Duodenal mucosa (tissue), 2 donors: ENCODE measurements around the gene COMMD1.
"Not testable (repeated sequence)": the region's sequence is repeated elsewhere in the genome, so short reads cannot be mapped to it uniquely, and the experiment has no call there.

Experiments
- H3K27ac ChIP-seq: one replicate; pipeline ENCODE4 v1.7.0; 2013; ENCODE audit warnings: low read depth, low read length
- H3K27me3 ChIP-seq, 2 donors: one replicate each; pipeline ENCODE4 v1.7.0; 2013; ENCODE audit warnings: low read length in 2 of 2, control low read depth in 1 of 2; ENCODE audit not compliant: insufficient read depth in 2 of 2, control insufficient read depth in 1 of 2
- H3K36me3 ChIP-seq, 2 donors: one replicate each; pipeline ENCODE4 v1.7.0; 2013; ENCODE audit warnings: low read length in 2 of 2, control low read depth in 1 of 2; ENCODE audit not compliant: insufficient read depth in 2 of 2, control insufficient read depth in 1 of 2
- H3K4me1 ChIP-seq, 2 donors: one replicate each; pipeline ENCODE4 v1.7.0; 2013; ENCODE audit warnings: low read length in 2 of 2, control low read depth in 1 of 2; ENCODE audit not compliant: insufficient read depth in 2 of 2, control insufficient read depth in 1 of 2
- H3K4me3 ChIP-seq, 2 donors: one replicate each; pipeline ENCODE4 v1.7.0; 2013; ENCODE audit warnings: low read length in 2 of 2, low read depth in 1 of 2
- H3K9ac ChIP-seq, 2 donors: one replicate each; pipeline ENCODE4 v1.7.0; 2013; ENCODE audit warnings: low read length in 2 of 2, low read depth in 1 of 2
- H3K9me3 ChIP-seq, 2 donors: one replicate each; pipeline ENCODE4 v1.7.0; 2013; ENCODE audit warnings: low read length in 2 of 2, control low read depth in 1 of 2; ENCODE audit not compliant: control insufficient read depth in 1 of 2

The COMMD1 gene

DNA sequence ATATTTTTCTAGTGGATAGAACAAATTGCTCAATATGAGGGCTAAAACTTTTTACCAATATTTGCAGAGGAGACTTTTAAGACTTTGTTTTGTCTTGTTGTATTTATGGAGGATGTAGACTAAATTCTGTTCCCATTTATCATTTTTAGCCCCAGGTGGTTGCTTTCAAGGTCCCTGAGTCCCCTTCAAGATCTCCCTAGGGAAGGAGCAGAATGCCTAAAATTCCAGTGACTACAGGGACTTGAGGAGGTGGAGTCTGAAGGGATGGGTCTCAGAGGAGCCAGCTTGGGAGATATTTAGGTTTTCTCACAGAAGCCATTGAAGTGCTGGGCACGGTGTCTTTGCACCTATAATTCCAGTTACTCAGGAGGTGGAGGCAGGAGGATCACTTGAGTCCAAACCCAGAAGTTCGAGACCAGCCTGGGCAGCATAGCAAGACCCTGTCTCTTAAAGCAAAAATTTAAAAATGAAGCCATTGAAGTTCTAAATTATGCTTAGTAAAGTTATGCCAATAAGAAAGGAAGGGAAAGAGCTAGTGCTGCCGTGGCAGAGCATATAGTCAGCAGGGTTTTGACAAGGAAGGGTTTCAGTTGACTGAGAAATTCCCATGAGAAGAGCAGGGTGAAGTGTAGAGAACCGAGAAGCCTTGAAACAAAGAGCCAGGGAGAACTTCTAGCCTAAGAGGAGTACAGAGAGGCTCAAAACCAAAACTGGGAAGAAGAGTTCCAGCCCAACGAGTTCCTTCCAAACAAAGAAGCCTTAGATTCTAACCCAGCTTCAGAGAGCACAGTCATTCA, 43.4 kb downstream of the COMMD1 start:
- no peak overlapping the region for H3K4me3 ChIP-seq
- no peaks in the 10 kb centered on the region for H3K9me3 ChIP-seq
- no peaks in the 10 kb centered on the region for H3K4me1 ChIP-seq
- no peak overlapping the region for H3K27ac ChIP-seq
- no peaks in the 10 kb centered on the region for H3K36me3 ChIP-seq
- H3K27me3 ChIP-seq = no peaks in the 10 kb centered on the region
- H3K9ac ChIP-seq = no peak overlapping the region

DNA sequence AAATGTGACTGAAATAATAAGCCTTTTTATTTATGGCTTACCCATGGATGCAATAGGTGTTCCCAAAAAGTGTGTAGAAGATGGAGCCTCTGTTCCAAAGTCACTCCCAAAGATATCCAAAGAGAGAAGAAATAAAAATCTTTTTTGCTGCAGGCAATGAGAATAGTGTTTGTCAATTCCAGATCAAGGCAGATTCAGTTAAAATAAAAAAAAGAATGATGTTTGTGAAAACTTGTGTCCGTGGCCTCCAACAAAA, 43.9 kb downstream of the COMMD1 start:
- H3K9me3 ChIP-seq = no peaks in the 10 kb centered on the region
- no peak overlapping the region for H3K27ac ChIP-seq
- no peak overlapping the region for H3K4me3 ChIP-seq
- no peaks in the 10 kb centered on the region for H3K36me3 ChIP-seq
- no peak overlapping the region for H3K9ac ChIP-seq
- H3K4me1 ChIP-seq = no peaks in the 10 kb centered on the region
- no peaks in the 10 kb centered on the region for H3K27me3 ChIP-seq

DNA sequence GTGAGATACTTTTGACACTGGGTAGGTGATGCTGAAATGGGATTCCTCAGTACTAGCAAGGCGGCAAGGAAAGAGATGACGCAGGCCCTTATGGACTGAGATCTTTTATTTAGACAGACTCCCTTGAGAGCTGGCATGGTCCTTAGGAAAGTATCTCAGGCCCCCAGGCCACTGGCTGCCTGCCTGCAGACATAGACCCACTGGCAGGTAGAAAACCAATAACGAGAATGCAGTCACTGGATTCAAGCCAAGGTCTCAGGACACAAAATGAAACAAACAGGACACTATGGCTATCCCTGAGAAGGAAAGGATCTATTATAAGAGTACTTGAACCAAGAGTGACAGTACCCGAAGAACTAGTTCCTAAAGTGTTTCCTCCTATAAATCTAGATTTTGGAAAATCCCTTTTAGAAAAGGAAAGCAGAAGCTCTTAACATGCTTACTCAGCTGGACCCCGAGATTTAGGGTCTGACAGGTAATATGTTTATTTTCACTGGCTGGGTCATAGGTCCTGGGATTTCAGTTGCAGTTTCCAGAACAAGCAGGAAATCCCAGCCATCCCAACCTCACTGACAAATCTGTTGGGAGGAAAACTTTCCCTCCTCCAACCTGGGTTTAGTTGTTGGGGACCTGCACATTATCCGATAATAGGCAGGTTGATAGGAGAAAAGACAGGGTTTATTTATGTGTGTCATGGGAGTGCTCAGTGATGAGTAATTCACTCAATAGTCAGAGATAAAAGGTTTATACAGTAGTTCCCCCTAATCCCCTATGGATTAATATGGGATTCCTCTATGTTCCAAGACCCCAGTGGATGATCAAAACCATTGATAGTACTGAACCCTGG, 44.5 kb downstream of the COMMD1 start:
- no peaks in the 10 kb centered on the region for H3K9me3 ChIP-seq
- H3K9ac ChIP-seq = no peak overlapping the region
- H3K4me1 ChIP-seq = no peaks in the 10 kb centered on the region
- no peak overlapping the region for H3K4me3 ChIP-seq
- no peaks in the 10 kb centered on the region for H3K36me3 ChIP-seq
- H3K27me3 ChIP-seq = no peaks in the 10 kb centered on the region
- H3K27ac ChIP-seq = no peak overlapping the region

DNA sequence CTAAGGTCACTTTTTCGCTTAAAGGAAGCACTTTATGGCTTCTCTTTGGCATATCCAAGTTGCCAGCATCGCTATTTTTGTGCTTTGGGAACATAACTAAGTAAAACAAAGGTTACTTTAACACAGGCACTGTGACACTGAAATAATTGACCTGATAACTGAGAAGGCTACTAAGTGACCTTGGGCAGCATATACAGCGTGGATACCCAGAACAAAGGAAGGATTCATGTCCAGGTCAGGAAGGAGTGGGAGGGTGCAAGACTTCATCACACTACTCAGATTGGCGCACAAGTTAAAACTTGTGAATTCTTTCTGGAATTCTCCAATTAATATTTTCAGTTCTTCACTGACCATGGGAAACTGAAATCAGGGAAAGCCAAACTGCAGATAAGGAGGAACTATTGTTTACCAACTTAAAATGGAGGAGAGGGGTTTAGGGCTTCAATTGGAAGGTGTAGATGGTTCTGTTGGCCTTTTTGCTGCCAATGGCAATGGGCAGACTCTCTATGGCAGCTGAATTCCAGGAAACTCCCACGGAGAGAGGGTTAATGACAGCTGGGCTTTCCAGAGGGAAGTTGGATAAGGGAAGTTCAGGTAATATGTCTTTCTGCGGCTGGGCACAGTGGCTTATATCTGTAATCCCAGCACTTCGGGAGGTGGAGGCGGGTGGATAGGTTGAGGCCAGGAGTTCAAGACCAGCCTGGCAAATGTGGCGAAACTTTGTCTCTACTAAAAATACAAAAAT, 45.3 kb downstream of the COMMD1 start:
- H3K36me3 ChIP-seq = no peaks in the 10 kb centered on the region
- H3K4me1 ChIP-seq = no peaks in the 10 kb centered on the region
- H3K9me3 ChIP-seq = no peaks in the 10 kb centered on the region
- H3K27ac ChIP-seq = no peak overlapping the region
- no peak overlapping the region for H3K4me3 ChIP-seq
- H3K9ac ChIP-seq = no peak overlapping the region
- H3K27me3 ChIP-seq = no peaks in the 10 kb centered on the region

DNA sequence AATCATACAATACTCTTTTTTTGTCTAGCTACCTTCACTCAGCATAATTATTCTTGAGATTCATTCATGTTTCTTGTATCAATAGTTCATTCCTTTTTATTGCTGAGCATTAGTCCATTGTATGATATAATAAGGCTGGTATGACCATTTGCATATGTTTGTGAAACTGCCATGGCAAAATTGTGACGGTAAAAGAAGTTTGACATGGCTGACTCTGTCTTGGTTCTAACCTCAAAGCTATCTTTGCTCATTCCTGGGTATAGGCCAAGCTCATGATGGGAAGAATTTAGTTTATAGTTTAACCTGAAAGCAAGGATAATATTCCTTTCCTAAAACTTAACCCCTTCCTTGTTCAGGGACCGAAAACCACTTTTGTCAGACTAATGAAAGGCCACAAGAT, 46.4 kb downstream of the COMMD1 start:
- no peaks in the 10 kb centered on the region for H3K4me1 ChIP-seq
- no peaks in the 10 kb centered on the region for H3K27me3 ChIP-seq
- no peaks in the 10 kb centered on the region for H3K9me3 ChIP-seq
- no peak overlapping the region for H3K27ac ChIP-seq
- H3K36me3 ChIP-seq = no peaks in the 10 kb centered on the region
- no peak overlapping the region for H3K9ac ChIP-seq
- H3K4me3 ChIP-seq = no peak overlapping the region

DNA sequence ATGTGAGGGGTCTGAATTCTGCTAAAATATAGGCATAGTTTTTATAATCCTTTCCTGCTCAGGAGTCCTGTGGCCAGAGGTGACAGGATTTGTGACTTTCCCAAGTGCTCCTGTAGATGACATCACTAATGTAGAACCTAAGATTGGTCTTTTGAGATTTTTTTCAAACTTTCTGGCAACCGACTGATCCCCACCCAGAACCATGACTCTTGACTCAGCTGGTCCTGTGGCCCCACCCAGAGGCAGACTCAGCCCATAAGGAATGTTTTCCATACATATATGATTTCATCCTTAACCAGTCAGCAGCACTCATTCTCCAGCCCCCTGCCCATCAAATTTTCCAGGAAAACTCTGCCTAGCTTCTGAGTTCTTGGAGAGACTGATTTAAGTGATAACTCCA, 46.8 kb downstream of the COMMD1 start:
- H3K27ac ChIP-seq = no peak overlapping the region

DNA sequence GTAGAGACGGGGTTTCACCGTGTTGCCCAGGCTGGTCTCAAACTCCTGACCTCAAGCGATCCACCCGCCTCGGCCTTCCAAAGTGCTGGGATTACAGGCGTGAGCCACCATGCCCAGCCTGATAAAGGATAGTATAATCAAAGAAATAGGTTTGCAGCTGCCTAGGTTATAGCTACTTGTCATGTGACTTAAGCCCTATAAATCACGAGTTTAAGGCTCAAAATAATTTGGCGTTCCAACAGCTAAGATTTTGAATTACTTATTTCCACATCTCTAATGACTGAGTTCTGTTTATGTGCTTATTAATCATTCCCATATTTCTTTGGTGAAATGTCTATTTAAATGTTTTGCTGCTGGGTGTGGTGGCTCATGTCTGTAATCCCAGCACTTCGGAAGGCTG, 49.4 kb downstream of the COMMD1 start:
- H3K4me1 ChIP-seq, H3K9me3 ChIP-seq, H3K9ac ChIP-seq: not testable (repeated sequence)

More for the DNA sequence above, 46.8 kb downstream of the COMMD1 start:
- Histone ChIP-seq H3K4me3 (no peak overlapping the region), H3K36me3 (no peaks in the 10 kb centered on the region), H3K27me3 (no peaks in the 10 kb centered on the region), H3K9me3 (no peaks in the 10 kb centered on the region), H3K9ac (no peak overlapping the region), H3K4me1 (no peaks in the 10 kb centered on the region)

DNA sequence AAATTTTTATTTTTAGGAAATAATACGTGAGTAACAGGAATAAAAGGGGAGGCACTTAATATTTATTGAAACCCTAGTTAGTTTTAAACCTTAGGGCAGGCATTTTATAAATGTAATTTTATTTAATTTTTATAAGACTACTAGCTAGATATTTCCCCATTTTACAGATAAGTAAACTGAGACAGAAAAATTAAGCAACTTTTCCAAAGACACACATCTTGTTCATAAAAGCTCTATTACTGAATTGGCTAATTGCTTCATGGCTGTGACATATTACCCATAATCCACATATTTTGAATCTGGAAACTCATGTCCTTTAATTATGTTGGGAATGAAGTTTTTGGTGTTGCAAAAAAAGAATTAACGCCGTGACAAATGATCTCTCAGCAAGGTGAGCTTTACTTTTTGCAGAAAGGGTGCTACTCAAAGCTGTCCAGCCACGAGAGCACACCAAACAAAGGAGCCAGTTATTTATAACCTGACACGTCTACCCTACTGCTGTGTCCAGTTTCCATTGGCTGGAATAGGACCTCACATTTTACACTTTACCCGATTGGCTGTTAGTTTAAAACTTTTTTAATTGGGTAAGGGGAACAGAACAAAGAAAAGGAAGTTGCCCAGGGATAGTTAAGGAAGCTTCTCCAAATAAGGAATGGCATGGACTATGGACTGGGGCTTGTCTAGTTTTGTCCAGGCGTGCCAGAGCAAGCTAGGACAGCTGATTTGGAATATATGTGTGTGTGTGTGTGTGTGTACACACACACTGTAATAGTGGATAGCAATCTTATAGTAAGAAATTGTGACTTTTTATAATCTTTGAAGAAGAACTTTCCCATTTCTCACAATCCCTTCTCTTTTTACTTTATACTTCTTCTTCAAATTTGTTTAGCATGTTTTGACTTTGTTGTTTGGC, 54.2 kb downstream of the COMMD1 start:
- H3K36me3 ChIP-seq = no peaks in the 10 kb centered on the region
- H3K27me3 ChIP-seq = no peaks in the 10 kb centered on the region
- H3K9me3 ChIP-seq = no peaks in the 10 kb centered on the region
- H3K27ac ChIP-seq = no peak overlapping the region
- peaks cover 0 to 12% of the 10 kb centered on the region in 2 donors for H3K4me1 ChIP-seq
- H3K4me3 ChIP-seq = no peak overlapping the region
- H3K9ac ChIP-seq = no peak overlapping the region

More for the DNA sequence above, 49.4 kb downstream of the COMMD1 start:
- not testable (repeated sequence) for H3K4me3 ChIP-seq, H3K27me3 ChIP-seq, H3K36me3 ChIP-seq, H3K27ac ChIP-seq

DNA sequence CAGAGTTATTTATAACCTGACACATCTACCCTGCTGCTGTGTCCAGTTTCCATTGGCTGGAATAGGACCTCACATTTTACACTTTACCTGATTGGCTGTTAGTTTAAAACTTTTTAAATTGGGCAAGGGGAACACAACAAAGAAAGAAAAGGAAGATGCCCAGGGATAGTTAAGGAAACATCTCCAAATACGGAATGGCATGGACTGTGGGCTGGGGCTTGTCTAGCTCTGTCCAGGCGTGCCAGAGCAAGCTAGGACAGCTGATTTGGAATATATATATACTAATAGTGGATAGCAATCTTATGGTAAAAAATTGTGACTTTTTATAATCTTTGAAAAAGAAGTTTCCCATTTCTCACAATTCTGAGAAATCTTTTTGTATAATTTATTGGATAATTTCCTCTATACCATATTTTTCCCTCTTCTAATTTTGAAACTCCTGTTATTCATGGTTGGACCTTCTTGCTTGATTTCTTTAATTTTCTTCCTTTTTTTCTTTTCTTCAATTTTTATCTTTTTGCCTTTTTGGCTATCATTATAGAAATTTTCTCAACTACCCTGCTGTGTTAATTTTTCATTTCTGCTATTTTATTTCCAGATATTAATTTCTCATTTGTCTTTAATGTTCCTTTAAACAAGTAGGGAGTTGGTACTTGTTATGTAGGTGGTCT, 55.9 kb downstream of the COMMD1 start:
- Histone ChIP-seq H3K27ac (no peak overlapping the region), H3K4me1 (peaks cover 0 to 12% of the 10 kb centered on the region in 2 donors), H3K9me3 (no peaks in the 10 kb centered on the region), H3K9ac (no peak overlapping the region), H3K4me3 (no peak overlapping the region), H3K36me3 (no peaks in the 10 kb centered on the region), H3K27me3 (no peaks in the 10 kb centered on the region)
